Large intestine (tissue), 3 donors: ENCODE data around the gene AFAP1. TPM values are rescaled to one million over a fixed set of nuclear protein-coding genes. Genes with fewer than 3 reads are reported as not detected.
A peak's percentile ranks its signal among the peaks of the same experiment; 100 is the strongest.

Source experiments
- DNase-seq, 2 donors: peaks; one replicate each; pipeline versions ENCODE4 v3.0.0 to v3.0.0-alpha.2; 2013
- H3K27ac ChIP-seq: one replicate; pipeline ENCODE4 v1.5.1; 2013; ENCODE audit warnings: low read length
- H3K27me3 ChIP-seq: 2 replicates; pipeline ENCODE4 v1.6.1; 2013; ENCODE audit warnings: low read length; ENCODE audit not compliant: control insufficient read depth, insufficient read depth
- H3K36me3 ChIP-seq: 2 replicates; pipeline ENCODE4 v1.6.1; 2013; ENCODE audit warnings: low read length; ENCODE audit not compliant: control insufficient read depth, insufficient read depth
- H3K4me1 ChIP-seq: one replicate; pipeline ENCODE4 v1.6.1; 2013; ENCODE audit warnings: low read length; ENCODE audit not compliant: control insufficient read depth, insufficient read depth
- H3K4me3 ChIP-seq: one replicate; pipeline ENCODE4 v1.5.1; 2013; ENCODE audit warnings: low read length
- H3K9me3 ChIP-seq: one replicate; pipeline ENCODE4 v1.6.1; 2013; ENCODE audit warnings: mild to moderate bottlenecking, low read depth, low read length, moderate library complexity; ENCODE audit not compliant: control insufficient read depth
- WGBS: methylation state at CpG from one replicate; pipeline ENCODE4 v1.1.5; 2013; ENCODE audit warnings: low lambda C conversion rate; ENCODE audit not compliant: insufficient coverage; 5-methylcytosine and 5-hydroxymethylcytosine counted together
- polyA plus RNA-seq: library from polyadenylated mRNA; unstranded; fragments of 120-200 nt; gene quantifications from one replicate; pipeline ENCODE4 v1.2.1, GENCODE V29; 2013

The AFAP1 gene
- polyA plus RNA-seq, 1 donor: 19.3 TPM

- DNase-seq: peak; percentile 45 to 49
- peaks cover 17% of the 10 kb centered on the region for H3K4me1 ChIP-seq
- peaks cover 40% of the 10 kb centered on the region for H3K36me3 ChIP-seq
- H3K9me3 ChIP-seq: no peaks in the 10 kb centered on the region
- H3K27ac ChIP-seq: peak overlapping the region; percentile 58
- WGBS: no CpG with 5 or more reads among the region's 7 CpGs
- no peaks in the 10 kb centered on the region for H3K27me3 ChIP-seq
- H3K4me3 ChIP-seq: no peak overlapping the region
Observed at GRCh38 chr4:7831330-7831729, 108.3 kb downstream of the AFAP1 start.

GRCh38 chr4:7830747-7831146 is 108.9 kb downstream of the AFAP1 start:
- H3K27me3 ChIP-seq: no peaks in the 10 kb centered on the region
- WGBS: 60% methylated on average over 1 of the region's 2 CpGs
- DNase-seq: no peak
- H3K9me3 ChIP-seq: no peaks in the 10 kb centered on the region
- H3K27ac ChIP-seq: peak overlapping the region; percentile 44
- no peak overlapping the region for H3K4me3 ChIP-seq
- H3K36me3 ChIP-seq: peaks cover 36% of the 10 kb centered on the region
- H3K4me1 ChIP-seq: peaks cover 17% of the 10 kb centered on the region

DNA sequence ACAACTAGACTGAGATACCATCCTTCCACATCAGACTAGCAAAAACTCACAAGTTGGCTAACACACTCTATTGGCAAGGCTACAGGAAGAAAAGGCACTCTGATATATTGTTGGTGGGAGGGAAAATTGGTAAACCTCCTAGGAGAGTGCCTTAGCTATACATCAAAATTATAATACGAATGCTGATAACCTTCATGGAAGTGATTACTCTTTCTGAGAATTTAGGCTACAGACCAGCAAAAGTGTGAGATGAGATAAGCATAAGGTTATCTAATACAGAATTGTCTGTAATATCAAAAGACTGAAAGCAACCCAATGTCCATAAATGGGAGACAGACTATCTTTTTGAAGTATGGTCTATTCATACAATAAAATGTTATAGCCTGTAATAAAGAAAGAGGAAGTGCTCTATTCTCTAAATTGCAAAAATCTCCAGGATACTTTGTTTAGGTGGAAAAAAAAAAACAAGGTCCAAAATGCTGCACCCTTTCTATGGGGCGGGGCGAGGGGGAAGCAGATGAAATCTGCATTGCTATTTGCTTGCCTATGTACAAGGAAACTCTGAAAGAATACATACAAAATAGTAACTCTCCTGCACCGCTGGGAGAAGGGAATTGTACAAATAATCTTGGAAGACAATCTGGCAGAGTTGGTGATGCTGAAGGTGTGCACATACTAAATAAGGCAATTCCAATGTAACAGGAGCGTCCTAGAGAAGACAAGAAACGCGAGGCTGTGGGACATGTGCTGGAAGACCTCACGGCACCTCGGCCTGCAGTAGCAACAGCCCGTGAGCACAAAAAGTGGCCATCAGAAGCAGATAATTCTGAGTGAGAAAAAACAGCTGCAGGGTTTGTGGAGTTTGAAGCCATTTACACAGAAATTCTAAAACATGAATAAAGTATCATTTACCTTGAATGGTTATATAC is 109.7 kb downstream of the AFAP1 start:
- Histone ChIP-seq H3K4me3 (no peak overlapping the region), H3K27me3 (no peaks in the 10 kb centered on the region), H3K36me3 (peaks cover 36% of the 10 kb centered on the region), H3K27ac (peak overlapping the region; percentile 50), H3K4me1 (peaks cover 17% of the 10 kb centered on the region), H3K9me3 (no peaks in the 10 kb centered on the region)
- no CpG with 5 or more reads among the region's 10 CpGs for WGBS
- DNase-seq: peak; percentile 33 to 57

- peaks cover 28% of the 10 kb centered on the region for H3K36me3 ChIP-seq
- H3K4me1 ChIP-seq: peaks cover 23% of the 10 kb centered on the region
- H3K27me3 ChIP-seq: no peaks in the 10 kb centered on the region
- peak overlapping the region; percentile 50 for H3K27ac ChIP-seq
- DNase-seq: no peak
- H3K4me3 ChIP-seq: no peak overlapping the region
- no CpG with 5 or more reads among the region's 6 CpGs for WGBS
- H3K9me3 ChIP-seq: no peaks in the 10 kb centered on the region
Observed at GRCh38 chr4:7828793-7829301, 110.8 kb downstream of the AFAP1 start.

DNA sequence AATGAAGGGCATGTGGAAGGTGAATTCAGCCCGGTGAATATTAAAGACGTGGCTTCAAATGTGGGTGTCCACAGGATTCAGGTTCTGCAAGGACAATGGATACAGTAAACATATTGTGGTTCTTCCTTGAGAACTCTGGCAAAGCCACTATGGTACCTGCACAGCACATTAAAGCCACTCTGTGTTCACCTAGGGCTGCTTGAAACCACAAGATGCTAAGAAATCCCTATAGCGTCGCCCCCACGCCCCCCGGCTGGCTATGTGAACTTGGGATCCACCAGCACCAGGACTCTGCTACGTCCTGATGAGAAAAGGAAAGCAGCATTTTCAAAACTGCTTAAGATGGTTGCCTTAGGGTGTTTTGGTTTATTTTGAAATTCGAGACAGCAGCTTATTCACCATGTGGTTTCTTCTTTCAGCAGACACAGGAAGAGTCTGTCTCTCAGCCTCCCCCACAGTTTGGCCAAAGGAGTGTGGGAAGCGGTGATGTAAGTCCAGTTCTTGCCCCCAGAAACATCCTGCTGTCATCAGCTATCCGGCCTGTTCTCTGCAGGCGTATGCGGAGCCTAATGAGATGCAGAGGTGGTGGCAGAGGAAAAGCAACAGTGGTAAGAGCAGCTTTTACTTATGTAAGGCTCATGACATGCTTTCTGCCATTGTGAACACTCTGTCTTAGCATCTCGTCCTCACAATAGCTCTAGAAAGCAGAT is 111.5 kb downstream of the AFAP1 start:
- H3K9me3 ChIP-seq: no peaks in the 10 kb centered on the region
- 80% methylated on average over 1 of the region's 13 CpGs for WGBS
- peaks cover 28% of the 10 kb centered on the region for H3K36me3 ChIP-seq
- no peaks in the 10 kb centered on the region for H3K27me3 ChIP-seq
- peak; percentile 64 to 73 for DNase-seq
- H3K4me3 ChIP-seq: no peak overlapping the region
- H3K27ac ChIP-seq: peak overlapping the region; percentile 50
- H3K4me1 ChIP-seq: peaks cover 28% of the 10 kb centered on the region

DNA sequence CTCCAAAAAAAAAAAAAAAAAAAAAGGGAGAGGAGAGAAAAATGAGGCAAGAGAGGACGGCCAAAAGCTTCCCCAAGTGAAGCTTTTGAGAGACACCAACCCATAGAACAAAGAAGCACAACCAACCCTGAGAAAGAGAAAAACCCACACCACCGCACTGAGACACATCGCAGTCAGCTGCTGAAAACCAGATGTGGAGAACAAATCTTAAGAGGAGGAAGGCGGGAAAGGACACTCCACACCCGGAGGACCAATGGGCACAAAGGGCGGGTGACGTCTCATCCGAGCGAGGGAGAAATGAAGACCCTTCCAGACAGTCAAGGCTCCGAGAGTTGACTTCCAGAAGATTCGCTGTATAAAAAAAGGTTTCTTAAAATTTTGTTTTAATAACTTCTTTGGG is 112.1 kb downstream of the AFAP1 start:
- no peak for DNase-seq
- Histone ChIP-seq H3K4me3 (no peak overlapping the region), H3K4me1 (peaks cover 33% of the 10 kb centered on the region)

DNA sequence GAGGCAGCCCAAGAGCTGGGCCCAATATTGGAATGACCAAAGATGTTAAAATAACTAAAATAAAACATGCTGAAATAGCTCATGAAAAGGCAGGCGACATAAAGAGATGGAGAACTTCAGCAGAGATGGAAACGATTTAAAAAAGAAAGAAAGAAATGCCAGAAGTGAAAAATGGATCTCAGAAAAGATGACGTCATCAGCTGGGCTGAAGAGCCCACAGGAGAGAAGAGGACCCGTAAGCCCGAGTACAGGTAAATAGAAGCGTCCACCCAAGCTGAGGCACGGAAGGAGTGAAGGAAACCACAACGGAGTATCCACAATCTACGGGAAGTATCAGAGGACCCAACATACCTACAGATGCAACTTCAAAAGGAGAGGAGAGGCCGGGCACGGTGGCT is 112.8 kb downstream of the AFAP1 start:
- H3K4me1 ChIP-seq: peaks cover 35% of the 10 kb centered on the region
- H3K36me3 ChIP-seq: peaks cover 24% of the 10 kb centered on the region
- H3K27ac ChIP-seq: no peak overlapping the region
- no peak overlapping the region for H3K4me3 ChIP-seq
- DNase-seq: no peak
- H3K27me3 ChIP-seq: no peaks in the 10 kb centered on the region
- no peaks in the 10 kb centered on the region for H3K9me3 ChIP-seq
- WGBS: 97% methylated on average over 3 of the region's 11 CpGs

More for the DNA sequence above, 112.1 kb downstream of the AFAP1 start:
- peak overlapping the region; percentile 50 for H3K27ac ChIP-seq
- H3K9me3 ChIP-seq: no peaks in the 10 kb centered on the region
- H3K36me3 ChIP-seq: peaks cover 28% of the 10 kb centered on the region
- H3K27me3 ChIP-seq: no peaks in the 10 kb centered on the region
- WGBS: 100% methylated on average over 4 of the region's 11 CpGs

- Histone ChIP-seq H3K36me3 (peaks cover 23% of the 10 kb centered on the region), H3K27ac (no peak overlapping the region), H3K9me3 (no peaks in the 10 kb centered on the region), H3K4me1 (peaks cover 32% of the 10 kb centered on the region), H3K4me3 (no peak overlapping the region), H3K27me3 (no peaks in the 10 kb centered on the region)
- no peak for DNase-seq
- WGBS: 84% methylated on average over 3 of the region's 12 CpGs
Observed at GRCh38 chr4:7826176-7826908, 113.3 kb downstream of the AFAP1 start.

- no peak overlapping the region for H3K4me3 ChIP-seq
- H3K36me3 ChIP-seq: peaks cover 32% of the 10 kb centered on the region
- peak overlapping the region; percentile 69 for H3K27ac ChIP-seq
- WGBS: no CpG with 5 or more reads among the region's 5 CpGs
- H3K27me3 ChIP-seq: no peaks in the 10 kb centered on the region
- peak in 1 of 2 donors; percentile 43 for DNase-seq
- H3K9me3 ChIP-seq: no peaks in the 10 kb centered on the region
- H3K4me1 ChIP-seq: peaks cover 26% of the 10 kb centered on the region
Observed at GRCh38 chr4:7824218-7824617, 115.4 kb downstream of the AFAP1 start.

DNA sequence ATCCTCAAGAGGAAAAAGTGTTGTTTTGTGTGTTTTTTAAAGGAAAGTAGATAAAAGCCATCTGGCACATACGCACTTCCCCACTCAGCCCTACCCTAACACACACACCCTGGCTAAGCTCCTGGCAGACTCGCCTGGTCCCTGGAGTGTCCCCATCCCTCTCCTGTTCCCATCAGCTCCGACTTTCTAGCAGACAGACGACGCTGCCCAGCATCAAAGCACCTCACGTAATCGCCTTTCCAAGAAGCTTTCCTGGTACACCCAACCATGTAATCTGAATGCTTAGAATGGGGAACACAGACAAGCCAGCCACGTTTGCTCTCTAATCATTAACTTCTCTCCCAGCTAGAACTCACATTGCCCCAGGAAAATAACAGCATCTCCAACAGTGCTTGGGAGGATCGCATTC is 116.2 kb downstream of the AFAP1 start:
- peak overlapping the region; percentile 69 for H3K27ac ChIP-seq
- H3K36me3 ChIP-seq: peaks cover 31% of the 10 kb centered on the region
- H3K4me3 ChIP-seq: no peak overlapping the region
- H3K27me3 ChIP-seq: no peaks in the 10 kb centered on the region
- peak; percentile 53 to 86 for DNase-seq
- WGBS: no CpG with 5 or more reads among the region's 9 CpGs
- H3K4me1 ChIP-seq: peaks cover 32% of the 10 kb centered on the region
- no peaks in the 10 kb centered on the region for H3K9me3 ChIP-seq
